GM21528 (cell line): Measurements from ENCODE around the gene WNT11.

Experiments used
- ATAC-seq: cut with Tn5 transposase; IDR thresholded peaks from one replicate; pipeline ENCODE4 v1.9.1; 2021; ENCODE audit warnings: mild to moderate bottlenecking, moderate library complexity; ENCODE audit not compliant: unreplicated experiment, low FRiP score

The WNT11 gene

GRCh38 chr11:76206327-76207081, at the start of gene WNT11:
TSS of gene WNT11 (minus strand) at chr11:76206502. CDS start at chr11:76206407, 95 bp downstream.
- no peak for ATAC-seq

- ATAC-seq, result no peak
Measured at GRCh38 chr11:76253416-76253815, 47.1 kb upstream of the WNT11 start.

- no peak for ATAC-seq
Measured at GRCh38 chr11:76252631-76253070, 46.3 kb upstream of the WNT11 start.

- no peak for ATAC-seq
Measured at GRCh38 chr11:76251576-76251975, 45.3 kb upstream of the WNT11 start.

GRCh38 chr11:76251226-76251575, 44.9 kb upstream of the WNT11 start:
- ATAC-seq, result no peak

GRCh38 chr11:76250520-76251225, 44.4 kb upstream of the WNT11 start:
- ATAC-seq, result no peak

- no peak for ATAC-seq
Measured at GRCh38 chr11:76249195-76249741, 43.0 kb upstream of the WNT11 start.

GRCh38 chr11:76248210-76248609, 41.9 kb upstream of the WNT11 start:
- ATAC-seq, result no peak

- no peak for ATAC-seq
Measured at GRCh38 chr11:76247091-76247490, 40.8 kb upstream of the WNT11 start.

- ATAC-seq, result no peak
Measured at GRCh38 chr11:76246271-76246933, 40.1 kb upstream of the WNT11 start.

- ATAC-seq, result no peak
Measured at GRCh38 chr11:76245720-76246119, 39.4 kb upstream of the WNT11 start.

GRCh38 chr11:76244316-76244851, 38.1 kb upstream of the WNT11 start:
- no peak for ATAC-seq

- ATAC-seq, result no peak
Measured at GRCh38 chr11:76243957-76244285, 37.6 kb upstream of the WNT11 start.

GRCh38 chr11:76243193-76243956, 37.1 kb upstream of the WNT11 start:
- no peak for ATAC-seq

- no peak for ATAC-seq
Measured at GRCh38 chr11:76242004-76242779, 35.9 kb upstream of the WNT11 start.

- ATAC-seq, result no peak
Measured at GRCh38 chr11:76241243-76242000, 35.1 kb upstream of the WNT11 start.

- no peak for ATAC-seq
Measured at GRCh38 chr11:76240666-76241065, 34.4 kb upstream of the WNT11 start.

- ATAC-seq, result no peak
Measured at GRCh38 chr11:76240161-76240540, 33.8 kb upstream of the WNT11 start.
